Gastroesophageal sphincter (tissue), 4 donors: ENCODE results near the gene CEP112. TPM values are rescaled to one million over a fixed set of nuclear protein-coding genes. Genes with fewer than 3 reads are reported as not detected.
A peak's percentile ranks its signal among the peaks of the same experiment; 100 is the strongest.

ENCODE experiments used
- ATAC-seq: fragments of 150-250 bp; one replicate; pipeline ENCODE4 v1.9.1; 2016; ENCODE audit warnings: mild to moderate bottlenecking, moderate library complexity
- H3K27ac ChIP-seq, 4 donors: fragments of 200-600 bp; sonication (generic) in 3 of 4; 1 replicate in 3 of 4; 2 replicates in 1 of 4; pipeline ENCODE4 v1.5.1; 2016 to 2019
- H3K27me3 ChIP-seq: fragments of 200-600 bp; sonication (generic); one replicate; pipeline ENCODE4 v1.5.1; 2019
- H3K36me3 ChIP-seq, 2 donors: fragments of 200-600 bp; sonication (generic); one replicate each; pipeline ENCODE4 v1.5.1; 2019; ENCODE audit warnings: control low read depth in 1 of 2
- H3K4me1 ChIP-seq, 3 donors: fragments of 200-600 bp; sonication (generic); 1 replicate in 2 of 3; 2 replicates in 1 of 3; pipeline ENCODE4 v1.5.1; 2016 to 2019; ENCODE audit warnings: control low read depth in 2 of 3
- H3K4me3 ChIP-seq, 2 donors: fragments of 200-600 bp; sonication (generic); one replicate each; pipeline ENCODE4 v1.5.1; 2019; ENCODE audit warnings: mild to moderate bottlenecking in 1 of 2, moderate library complexity in 1 of 2
- H3K9me3 ChIP-seq, 3 donors: fragments of 200-600 bp; sonication (generic); one replicate each; pipeline ENCODE4 v1.5.1; 2017 to 2019; ENCODE audit warnings: control low read depth in 2 of 3
- EP300 ChIP-seq: sonication (generic); formaldehyde crosslinking; IDR thresholded peaks from one replicate; pipeline ENCODE4 v1.6.1; 2017; ENCODE audit warnings: antibody characterized with exemption, mild to moderate bottlenecking
- POLR2A ChIP-seq, 2 donors: fragments of 450-650 bp; IDR thresholded peaks; one replicate each; pipeline ENCODE4 v1.6.1; 2017; ENCODE audit warnings: antibody characterized with exemption in 2 of 2, mild to moderate bottlenecking in 2 of 2, moderate library complexity in 1 of 2
- POLR2AphosphoS5 ChIP-seq: sonication (generic); formaldehyde crosslinking; IDR thresholded peaks from one replicate; pipeline ENCODE4 v1.6.1; 2017; ENCODE audit warnings: antibody characterized with exemption
- WGBS, 2 donors: methylation state at CpG; one replicate each; pipeline ENCODE4 v1.1.5; 2018; ENCODE audit warnings: low coverage in 1 of 2; 5-methylcytosine and 5-hydroxymethylcytosine counted together
- total RNA-seq, 4 donors: library from RNA; depleted of rRNA; stranded (reverse); fragments of >200 nt; gene quantifications; one replicate each; pipeline ENCODE4 v1.1.0, GENCODE V29; 2016
- TF ChIP-seq, protein P1 (sequence below), 4 experiments: fragments of 200-600 bp in 2 of 4; fragments of 450-650 bp in 2 of 4; sonication (generic) in 1 of 4; IDR thresholded peaks; one replicate each; pipeline ENCODE4 v1.5.1; 2017 to 2019; ENCODE audit warnings: antibody characterized with exemption in 4 of 4, mild to moderate bottlenecking in 2 of 4, moderate library complexity in 2 of 4

Gene CEP112
- total RNA-seq, 4 donors from 2014 or later, result 21.9 to 38.2 (median 27.0) TPM

DNA sequence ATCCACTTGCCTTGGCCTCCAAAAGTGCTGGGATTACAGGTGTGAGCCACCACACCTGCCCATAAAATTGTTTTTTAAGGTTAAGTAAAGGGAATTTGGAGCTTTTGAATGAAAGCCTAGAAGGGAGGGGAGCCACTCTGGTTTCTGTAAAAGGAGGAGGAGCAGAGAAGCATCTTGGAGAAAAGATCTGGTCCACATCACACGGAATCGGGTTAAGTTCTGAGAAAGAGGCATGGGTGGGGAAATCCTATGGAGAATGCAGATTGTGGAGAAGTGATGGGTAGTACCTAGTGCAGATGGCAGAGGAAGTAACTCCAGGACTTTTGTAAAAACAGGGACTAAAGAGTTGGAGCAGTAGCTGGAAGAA is 18.3 kb upstream of the CEP112 start:
- TF ChIP-seq EP300 (no peak), POLR2AphosphoS5 (no peak), POLR2A (IDR thresholded peaks at IDR 0.05) (no peak)
- TF ChIP-seq, protein P1, sequence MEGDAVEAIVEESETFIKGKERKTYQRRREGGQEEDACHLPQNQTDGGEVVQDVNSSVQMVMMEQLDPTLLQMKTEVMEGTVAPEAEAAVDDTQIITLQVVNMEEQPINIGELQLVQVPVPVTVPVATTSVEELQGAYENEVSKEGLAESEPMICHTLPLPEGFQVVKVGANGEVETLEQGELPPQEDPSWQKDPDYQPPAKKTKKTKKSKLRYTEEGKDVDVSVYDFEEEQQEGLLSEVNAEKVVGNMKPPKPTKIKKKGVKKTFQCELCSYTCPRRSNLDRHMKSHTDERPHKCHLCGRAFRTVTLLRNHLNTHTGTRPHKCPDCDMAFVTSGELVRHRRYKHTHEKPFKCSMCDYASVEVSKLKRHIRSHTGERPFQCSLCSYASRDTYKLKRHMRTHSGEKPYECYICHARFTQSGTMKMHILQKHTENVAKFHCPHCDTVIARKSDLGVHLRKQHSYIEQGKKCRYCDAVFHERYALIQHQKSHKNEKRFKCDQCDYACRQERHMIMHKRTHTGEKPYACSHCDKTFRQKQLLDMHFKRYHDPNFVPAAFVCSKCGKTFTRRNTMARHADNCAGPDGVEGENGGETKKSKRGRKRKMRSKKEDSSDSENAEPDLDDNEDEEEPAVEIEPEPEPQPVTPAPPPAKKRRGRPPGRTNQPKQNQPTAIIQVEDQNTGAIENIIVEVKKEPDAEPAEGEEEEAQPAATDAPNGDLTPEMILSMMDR (IDR thresholded peaks at IDR 0.05), result no peak
- no peak overlapping the region for H3K4me3 ChIP-seq
- WGBS, 2 donors, result 91 to 94% methylated on average over 2 of the region's 2 CpGs
- no peak overlapping the region for H3K27ac ChIP-seq
- peaks cover 9% of the 10 kb centered on the region for H3K27me3 ChIP-seq
- H3K4me1 ChIP-seq, result no peaks in the 10 kb centered on the region
- no peaks in the 10 kb centered on the region for H3K36me3 ChIP-seq
- no peaks in the 10 kb centered on the region for H3K9me3 ChIP-seq
- ATAC-seq, result no peak

DNA sequence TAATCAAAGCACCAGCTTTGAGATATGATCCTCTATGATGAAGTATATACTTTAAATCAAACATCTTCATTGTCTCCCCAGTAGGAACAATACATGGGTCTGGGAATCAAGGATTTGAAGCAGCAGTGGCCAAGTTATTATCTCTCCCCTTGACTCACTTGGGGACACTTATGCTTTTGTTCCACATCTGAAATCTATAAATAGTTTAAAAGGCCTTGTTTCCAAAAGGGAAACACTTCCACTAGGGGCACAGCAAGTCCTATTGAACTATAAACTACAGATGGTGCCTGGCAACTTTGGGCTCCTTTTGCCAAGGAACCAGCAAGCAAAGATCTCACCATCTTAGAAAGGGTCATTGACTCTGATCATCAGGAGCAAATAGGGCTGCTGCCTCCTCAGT is 16.0 kb upstream of the CEP112 start:
- ATAC-seq, result no peak
- no peaks in the 10 kb centered on the region for H3K9me3 ChIP-seq

DNA sequence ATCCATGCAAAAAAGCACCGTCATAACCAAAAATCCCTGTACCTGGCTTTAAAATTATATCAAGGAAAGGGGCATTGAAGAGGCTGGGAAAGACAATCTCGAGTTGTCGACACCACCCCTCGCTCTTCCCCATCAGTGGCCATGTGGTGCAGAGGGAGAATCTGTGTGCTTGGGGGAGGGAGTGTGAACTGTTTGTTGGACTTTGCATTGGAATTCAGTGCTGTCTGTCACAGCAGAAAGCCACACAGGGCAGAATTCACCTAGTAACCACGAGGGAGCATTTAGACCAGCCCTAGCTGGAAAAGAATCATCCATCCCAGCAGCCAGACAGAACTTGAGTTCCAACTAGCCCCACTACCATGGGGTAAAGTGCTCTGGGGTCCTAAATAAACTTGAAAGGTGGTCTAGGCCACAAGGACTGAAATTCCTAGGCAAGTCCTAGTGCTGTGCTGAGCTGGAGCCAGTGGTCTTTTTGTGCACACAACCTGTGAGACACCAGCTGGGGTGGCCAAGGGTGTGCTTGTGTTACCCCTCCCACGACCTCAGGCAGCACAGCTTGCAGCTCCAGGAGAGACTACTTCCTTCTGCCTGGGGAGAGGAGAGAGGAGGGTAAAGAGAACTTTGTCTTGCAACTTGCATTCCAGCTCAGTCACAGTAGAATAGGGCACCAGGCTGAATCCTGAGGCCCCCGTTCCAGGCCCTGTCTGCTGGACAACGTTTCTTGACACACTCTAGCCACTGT is 11.5 kb upstream of the CEP112 start:
- 81 to 100% methylated on average over 3 to 6 of the region's 8 CpGs for WGBS, 2 donors

More for the DNA sequence above, 16.0 kb upstream of the CEP112 start:
- H3K4me3 ChIP-seq, result no peak overlapping the region
- H3K36me3 ChIP-seq, result no peaks in the 10 kb centered on the region
- H3K27me3 ChIP-seq, result no peaks in the 10 kb centered on the region
- no peak overlapping the region for H3K27ac ChIP-seq
- TF ChIP-seq, protein P1 (IDR thresholded peaks at IDR 0.05), result no peak
- no peak for TF ChIP-seq EP300
- H3K4me1 ChIP-seq, result no peaks in the 10 kb centered on the region

DNA sequence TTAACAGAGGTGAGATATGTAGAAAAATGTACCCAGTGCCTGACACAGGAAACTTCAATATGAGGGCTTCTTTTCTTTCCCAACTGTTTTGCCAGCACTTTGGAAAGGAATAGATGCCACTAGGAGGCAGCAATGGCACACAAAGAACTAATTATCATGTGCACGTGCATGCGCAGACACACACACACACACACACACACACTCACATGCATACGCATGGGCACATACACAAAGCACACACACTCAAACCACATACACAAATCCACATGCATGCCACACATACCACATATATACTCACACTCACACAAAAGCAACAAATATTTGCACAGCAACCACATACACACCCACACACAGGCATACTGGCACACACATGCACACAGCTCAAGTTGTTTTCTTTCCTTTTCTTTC is 8.8 kb upstream of the CEP112 start:
- 3 to 30% methylated on average over 3 of the region's 3 CpGs for WGBS, 2 donors

More for the DNA sequence above, 11.5 kb upstream of the CEP112 start:
- ATAC-seq, result no peak
- Histone ChIP-seq H3K27me3 (no peaks in the 10 kb centered on the region), H3K9me3 (no peaks in the 10 kb centered on the region), H3K4me3 (no peak overlapping the region), H3K36me3 (no peaks in the 10 kb centered on the region), H3K4me1 (no peaks in the 10 kb centered on the region), H3K27ac (no peak overlapping the region)
- TF ChIP-seq, protein P1 (IDR thresholded peaks at IDR 0.05), result no peak
- no peak for TF ChIP-seq POLR2A (IDR thresholded peaks at IDR 0.05)
- TF ChIP-seq EP300, result no peak
- no peak for TF ChIP-seq POLR2AphosphoS5

DNA sequence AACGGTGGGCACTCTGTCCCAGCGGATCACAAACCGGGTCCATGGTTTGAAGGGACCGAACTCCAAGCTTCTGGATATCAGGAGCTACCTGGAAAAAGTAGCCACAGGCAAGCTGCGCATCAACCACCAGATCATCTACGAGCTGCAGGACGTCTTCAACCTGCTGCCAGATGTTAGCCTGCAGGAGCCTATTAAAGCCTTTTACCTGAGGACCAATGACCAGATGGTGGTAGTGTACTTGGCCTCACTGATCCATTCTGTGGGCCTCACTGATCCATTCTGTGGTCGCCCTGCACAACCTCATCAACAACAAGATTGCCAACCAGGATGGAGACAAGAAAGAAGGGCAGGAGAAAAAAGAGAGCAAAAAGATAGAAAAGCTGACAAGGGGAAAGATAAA is 6.3 kb upstream of the CEP112 start:
- H3K4me1 ChIP-seq, result no peaks in the 10 kb centered on the region
- H3K27ac ChIP-seq, result no peak overlapping the region
- no peaks in the 10 kb centered on the region for H3K27me3 ChIP-seq
- H3K9me3 ChIP-seq, result no peaks in the 10 kb centered on the region
- no peak for ATAC-seq
- no peaks in the 10 kb centered on the region for H3K36me3 ChIP-seq
- H3K4me3 ChIP-seq, result no peak overlapping the region
- WGBS, 2 donors, result 70 to 96% methylated on average over 3 to 5 of the region's 8 CpGs
- TF ChIP-seq, protein P1 (IDR thresholded peaks at IDR 0.05), result no peak
- TF ChIP-seq POLR2AphosphoS5, result no peak
- no peak for TF ChIP-seq POLR2A (IDR thresholded peaks at IDR 0.05)
- no peak for TF ChIP-seq EP300

More for the DNA sequence above, 8.8 kb upstream of the CEP112 start:
- ATAC-seq, result no peak
- no peaks in the 10 kb centered on the region for H3K36me3 ChIP-seq
- H3K27me3 ChIP-seq, result no peaks in the 10 kb centered on the region
- H3K9me3 ChIP-seq, result no peaks in the 10 kb centered on the region
- H3K4me1 ChIP-seq, result no peaks in the 10 kb centered on the region
- no peak overlapping the region for H3K27ac ChIP-seq
- TF ChIP-seq, protein P1 (IDR thresholded peaks at IDR 0.05), result peak in 3 of 4 experiments; percentile 13 to 52 (median 27)
- TF ChIP-seq EP300, result no peak
- no peak overlapping the region for H3K4me3 ChIP-seq
